HCT116 (cell line): ENCODE data around the gene CRLF1. TPM values are rescaled to one million over a fixed set of nuclear protein-coding genes. Genes with fewer than 3 reads are reported as not detected.

Experiments
- ATAC-seq: fragments of 200-7000 bp; cut with Tn5 transposase; 2 replicates; pipeline ENCODE4 v1.9.1; 2020; ENCODE audit warnings: mild to moderate bottlenecking, moderate library complexity
- BruUV-seq: library from RNA; stranded (reverse); fragments of 400-500 nt; replicated peaks from 2 replicates; lab custom pipeline; 2021; lab: Mats Ljungman, UMichigan
- CTCF ChIA-PET: fragments of 300-600 bp; sonication (Branson Sonifier 250); formaldehyde crosslinking; loops from one replicate; lab custom pipeline; 2021; ENCODE audit warnings: antibody characterized with exemption; lab: Charles Lee
- POLR2A ChIA-PET: fragments of 300-600, 350-600 bp; sonication (Branson Sonifier 250); formaldehyde crosslinking; loops from one replicate; lab custom pipeline; 2021; ENCODE audit warnings: antibody characterized with exemption; lab: Charles Lee
- RAD21 ChIA-PET, 2 experiments: fragments of 300-600 bp; sonication (Branson Sonifier 250); formaldehyde crosslinking; loops; one replicate each; lab custom pipeline; 2023; ENCODE audit warnings: low total read pairs in 2 of 2; ENCODE audit not compliant: uncharacterized antibody in 2 of 2, unreplicated experiment in 2 of 2, low non-redundant PET in 1 of 2; lab: Charles Lee
- DNase-seq: peaks from one replicate; pipeline ENCODE4 v3.0.0-alpha.2; 2010; ENCODE audit warnings: low read depth, low spot score
- H2AFZ ChIP-seq: fragments of 200-600 bp; shearing (Covaris generic), sonication (generic); 2 replicates; pipeline ENCODE4 v1.6.1; 2017; ENCODE audit warnings: low read depth, mixed run types, mixed read lengths, antibody characterized with exemption, low read length; ENCODE audit not compliant: poor library complexity, severe bottlenecking
- H3K27ac ChIP-seq: 2 replicates; pipeline ENCODE4 v1.5.1; 2012; ENCODE audit warnings: low read depth, low read length
- H3K27me3 ChIP-seq: fragments of 200-600 bp; sonication (generic); 2 replicates; pipeline ENCODE4 v1.6.1; 2016; ENCODE audit warnings: mixed run types, low read length, mixed read lengths; ENCODE audit not compliant: insufficient read depth
- H3K36me3 ChIP-seq, 2 experiments: fragments of 200-500 bp in 1 of 2; fragments of 200-600 bp in 1 of 2; sonication (Bioruptor generic) in 1 of 2; sonication (generic) in 1 of 2; 2 replicates each; pipeline versions ENCODE4 v1.5.1 to v1.6.1; 2014 to 2016; ENCODE audit warnings: low read length in 2 of 2, inconsistent platforms in 1 of 2, mixed read lengths in 1 of 2, mixed run types in 1 of 2; ENCODE audit not compliant: insufficient read depth in 2 of 2, control insufficient read depth in 1 of 2
- H3K4me1 ChIP-seq, 2 experiments: fragments of 200-600 bp in 1 of 2; sonication (generic) in 1 of 2; 2 replicates each; pipeline versions ENCODE4 v1.5.1 to v1.6.1; 2012 to 2017; ENCODE audit warnings: low read length in 2 of 2, inconsistent platforms in 1 of 2, mild to moderate bottlenecking in 1 of 2, mixed read lengths in 1 of 2, mixed run types in 1 of 2, moderate library complexity in 1 of 2; ENCODE audit not compliant: insufficient read depth in 2 of 2, control insufficient read depth in 1 of 2
- H3K4me2 ChIP-seq: fragments of 200-600 bp; sonication (generic); 2 replicates; pipeline ENCODE4 v1.6.1; 2017; ENCODE audit warnings: mixed run types, low read length, mixed read lengths
- H3K4me3 ChIP-seq, 2 experiments: fragments of 200-600 bp in 1 of 2; sonication (generic) in 1 of 2; replicated peaks in 1 of 2; 2 replicates each; pipeline ENCODE4 v1.5.1; 2011 to 2016; ENCODE audit warnings: low read length in 2 of 2, control low read depth in 1 of 2, low read depth in 1 of 2, mild to moderate bottlenecking in 1 of 2, mixed read lengths in 1 of 2, mixed run types in 1 of 2
- H3K79me2 ChIP-seq: fragments of 200-600 bp; sonication (generic); 2 replicates; pipeline ENCODE4 v1.6.1; 2017; ENCODE audit warnings: mild to moderate bottlenecking, mixed run types, low read length, moderate library complexity, mixed read lengths; ENCODE audit not compliant: insufficient read depth
- H3K9ac ChIP-seq: fragments of 200-600 bp; sonication (generic); 2 replicates; pipeline ENCODE4 v1.6.1; 2016; ENCODE audit warnings: low read length, mixed read lengths
- H3K9me2 ChIP-seq: fragments of 200-600 bp; sonication (generic), shearing (Covaris generic); 2 replicates; pipeline ENCODE4 v1.6.1; 2017; ENCODE audit warnings: mixed run types, mild to moderate bottlenecking, moderate library complexity; ENCODE audit not compliant: insufficient read depth
- H3K9me3 ChIP-seq, 2 experiments: fragments of 200-500 bp in 1 of 2; fragments of 200-600 bp in 1 of 2; sonication (Bioruptor generic) in 1 of 2; sonication (generic) in 1 of 2; 2 replicates each; pipeline ENCODE4 v1.6.1; 2014 to 2017; ENCODE audit warnings: low read length in 2 of 2, mixed read lengths in 2 of 2, inconsistent platforms in 1 of 2, low read depth in 1 of 2, mild to moderate bottlenecking in 1 of 2, mixed run types in 1 of 2, moderate library complexity in 1 of 2; ENCODE audit not compliant: control insufficient read depth in 1 of 2, insufficient read depth in 1 of 2
- H4K20me1 ChIP-seq: fragments of 200-600 bp; sonication (generic), shearing (Covaris generic); 2 replicates; pipeline ENCODE4 v1.6.1; 2017; ENCODE audit warnings: mixed run types, mild to moderate bottlenecking, moderate library complexity; ENCODE audit not compliant: insufficient read depth
- ATF3 ChIP-seq: IDR thresholded peaks from 2 replicates; pipeline ENCODE4 v1.6.1; 2012
- MAX ChIP-seq: IDR thresholded peaks from 2 replicates; pipeline ENCODE4 v1.6.1; 2012
- POLR2A ChIP-seq: IDR thresholded peaks from 2 replicates; pipeline ENCODE4 v1.7.0; 2011; ENCODE audit warnings: borderline replicate concordance; ENCODE audit not compliant: insufficient read depth, insufficient read length; ENCODE audit errors: extremely low read depth
- POLR2AphosphoS5 ChIP-seq: IDR thresholded peaks from 2 replicates; pipeline ENCODE4 v1.6.1; 2011; ENCODE audit warnings: mild to moderate bottlenecking, low read depth, low read length, moderate library complexity
- RAD21 ChIP-seq: IDR thresholded peaks from 2 replicates; pipeline ENCODE4 v1.6.1; 2012; ENCODE audit warnings: low read depth, mild to moderate bottlenecking
- SP1 ChIP-seq: IDR thresholded peaks from 2 replicates; pipeline ENCODE4 v1.6.1; 2012; ENCODE audit warnings: low read depth
- TCF7L2 ChIP-seq: IDR thresholded peaks from 2 replicates; pipeline ENCODE4 v1.7.0; 2011; ENCODE audit warnings: borderline replicate concordance, inconsistent platforms; ENCODE audit not compliant: insufficient read depth, insufficient read length; ENCODE audit errors: extremely low read depth
- YY1 ChIP-seq: IDR thresholded peaks from 2 replicates; pipeline ENCODE4 v1.6.1; 2011; ENCODE audit warnings: low read length, low read depth, moderate library complexity, mild to moderate bottlenecking; ENCODE audit not compliant: insufficient replicate concordance; ENCODE audit errors: extremely low read depth
- ZBTB33 ChIP-seq: IDR thresholded peaks from 2 replicates; pipeline ENCODE4 v1.6.1; 2011; ENCODE audit warnings: mild to moderate bottlenecking, low read length, moderate library complexity; ENCODE audit not compliant: insufficient replicate concordance; ENCODE audit errors: extremely low read depth
- intact Hi-C: fragments of 100-400 bp; cut with micrococcal nuclease; formaldehyde crosslinking; loops from 2 replicates; pipeline ENCODE4 v1.10.0; 2022
- total RNA-seq: library from RNA; stranded (reverse); gene quantifications from one replicate; pipeline ENCODE4 v1.2.1, GENCODE V29; 2021; ENCODE audit not compliant: unreplicated experiment

The CRLF1 gene
- total RNA-seq, 1 experiment from 2014 or later = 43.0 TPM

GRCh38 chr19:18610556-18611326 is 4.1 kb upstream of the CRLF1 start:
- H3K4me2 ChIP-seq = peak overlapping the region; percentile 40
- H3K4me3 ChIP-seq = no peak overlapping the region; a peak in 1 of 4 replicates
- ChIA-PET POLR2A (no interaction called here), CTCF (no interaction called here), RAD21 (no interaction called here)
- H3K4me1 ChIP-seq = peaks cover 23 to 52% of the 10 kb centered on the region in 2 experiments
- H3K9me3 ChIP-seq = no peaks in the 10 kb centered on the region
- ATAC-seq (no peak), DNase-seq (no peak)
- peaks cover 33% of the 10 kb centered on the region; the same call in 1 of the 2 replicates for H3K27me3 ChIP-seq
- no peaks in the 10 kb centered on the region for H4K20me1 ChIP-seq
- BruUV-seq = no TSS peak
- H3K36me3 ChIP-seq = no peaks in the 10 kb centered on the region
- H3K79me2 ChIP-seq = no peaks in the 10 kb centered on the region
- H3K9me2 ChIP-seq = no peaks in the 10 kb centered on the region
- intact Hi-C loops = no loop called here
- TF ChIP-seq RAD21 (no peak), ZBTB33 (no peak), POLR2AphosphoS5 (no peak), ATF3 (no peak), TCF7L2 (peak; percentile 60), MAX (no peak), SP1 (no peak), YY1 (no peak), POLR2A (no peak)
- H2AFZ ChIP-seq = no peak overlapping the region
- no peak overlapping the region; the same call in 1 of the 2 replicates for H3K27ac ChIP-seq
- H3K9ac ChIP-seq = no peak overlapping the region
